Measurements from ENCODE around the gene TNIP1. TPM values are rescaled to one million over a fixed set of nuclear protein-coding genes. Genes with fewer than 3 reads are reported as not detected.

Gene TNIP1
- total and polyA plus RNA-seq, 8 donors, result 45.1 to 136 (median 104) TPM

DNA sequence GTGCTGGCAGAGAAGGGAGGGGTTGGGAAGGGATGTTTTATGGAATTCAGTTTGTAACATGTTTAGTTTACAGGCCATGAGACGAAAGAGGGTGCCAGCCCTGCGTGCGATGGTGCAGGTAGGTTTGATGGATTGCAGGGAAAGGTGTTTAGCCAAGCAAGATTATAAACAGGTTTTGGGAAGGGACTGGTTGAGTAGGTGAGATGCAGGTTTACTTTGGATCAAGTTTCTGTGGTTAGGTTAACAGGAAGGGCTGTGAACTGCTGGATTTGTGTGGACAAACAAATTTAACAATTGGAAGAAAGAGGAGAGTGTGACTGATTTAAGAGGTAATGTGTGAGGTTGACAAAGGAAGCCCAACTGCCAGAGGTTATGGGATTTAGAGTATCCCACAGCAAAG is 93.1 kb downstream of the TNIP1 start:
- intact Hi-C loops (cut with DNase I; ENCODE audit: low total_unique reads), result no loop called here

More for the DNA sequence above, 93.1 kb downstream of the TNIP1 start:
- Histone ChIP-seq H3K36me3 (no peaks in the 10 kb centered on the region), H3K9me3 (peaks cover 0 to 10% (median under 1%) of the 10 kb centered on the region in 4 donors), H3K4me3 (no peak overlapping the region), H3K27ac (no peak overlapping the region), H3K4me1 (no peaks in the 10 kb centered on the region), H3K27me3 (no peaks in the 10 kb centered on the region)
- TF ChIP-seq, protein P1, sequence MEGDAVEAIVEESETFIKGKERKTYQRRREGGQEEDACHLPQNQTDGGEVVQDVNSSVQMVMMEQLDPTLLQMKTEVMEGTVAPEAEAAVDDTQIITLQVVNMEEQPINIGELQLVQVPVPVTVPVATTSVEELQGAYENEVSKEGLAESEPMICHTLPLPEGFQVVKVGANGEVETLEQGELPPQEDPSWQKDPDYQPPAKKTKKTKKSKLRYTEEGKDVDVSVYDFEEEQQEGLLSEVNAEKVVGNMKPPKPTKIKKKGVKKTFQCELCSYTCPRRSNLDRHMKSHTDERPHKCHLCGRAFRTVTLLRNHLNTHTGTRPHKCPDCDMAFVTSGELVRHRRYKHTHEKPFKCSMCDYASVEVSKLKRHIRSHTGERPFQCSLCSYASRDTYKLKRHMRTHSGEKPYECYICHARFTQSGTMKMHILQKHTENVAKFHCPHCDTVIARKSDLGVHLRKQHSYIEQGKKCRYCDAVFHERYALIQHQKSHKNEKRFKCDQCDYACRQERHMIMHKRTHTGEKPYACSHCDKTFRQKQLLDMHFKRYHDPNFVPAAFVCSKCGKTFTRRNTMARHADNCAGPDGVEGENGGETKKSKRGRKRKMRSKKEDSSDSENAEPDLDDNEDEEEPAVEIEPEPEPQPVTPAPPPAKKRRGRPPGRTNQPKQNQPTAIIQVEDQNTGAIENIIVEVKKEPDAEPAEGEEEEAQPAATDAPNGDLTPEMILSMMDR (IDR thresholded peaks at IDR 0.05), result no peak
- no peak for TF ChIP-seq EP300 (IDR thresholded peaks at IDR 0.05)
- no peak for TF ChIP-seq POLR2A (IDR thresholded peaks at IDR 0.05)
- no peak for DNase-seq
- 32 to 44% (median 35%) methylated on average over 3 of the region's 3 CpGs for WGBS, 5 donors

Other genes with a start within 250 kb of the TNIP1 start
- gene IRGM, start 234.5 kb downstream of the TNIP1 start, total RNA-seq, result 1 to 10 TPM in 1 of 5 donors, not detected in 4; 4.7 TPM
- not detected for gene IRGM, start 234.5 kb downstream of the TNIP1 start, polyA plus RNA-seq
- gene ZNF300, start 176.1 kb downstream of the TNIP1 start, total RNA-seq, result 10 to 100 TPM in 2 of 5 donors, 1 to 10 TPM in 2, under 1 TPM in 1; 0.87 to 21.1 (median 8.7) TPM
- 1 to 10 TPM; 1.4 to 9.9 (median 1.5) TPM for gene ZNF300, start 176.1 kb downstream of the TNIP1 start, polyA plus RNA-seq
- gene GPX3, start 60.4 kb downstream of the TNIP1 start, total RNA-seq, result 100 to 1,000 TPM in 4 of 5 donors, 10 to 100 TPM in 1; 70.5 to 828 (median 245) TPM
- gene GPX3, start 60.4 kb downstream of the TNIP1 start, polyA plus RNA-seq, result 100 to 1,000 TPM; 232 to 715 (median 360) TPM
- 100 to 1,000 TPM in 3 of 5 donors, 10 to 100 TPM in 2; 28.4 to 240 (median 133) TPM for gene ANXA6, start 76.7 kb upstream of the TNIP1 start, total RNA-seq
- gene ANXA6, start 76.7 kb upstream of the TNIP1 start, polyA plus RNA-seq, result 100 to 1,000 TPM in 1 of 3 donors, 10 to 100 TPM in 2; 66.0 to 103 (median 73.6) TPM
- 100 to 1,000 TPM in 1 of 5 donors, 10 to 100 TPM in 3, 1 to 10 TPM in 1; 5.5 to 173 (median 36.2) TPM for gene CCDC69, start 143.1 kb upstream of the TNIP1 start, total RNA-seq
- 10 to 100 TPM; 24.9 to 33.4 (median 28.6) TPM for gene CCDC69, start 143.1 kb upstream of the TNIP1 start, polyA plus RNA-seq
- gene GM2A, start 172.2 kb upstream of the TNIP1 start, total RNA-seq, result 10 to 100 TPM in 4 of 5 donors, 1 to 10 TPM in 1; 3.5 to 57.2 (median 21.4) TPM
- 10 to 100 TPM in 1 of 3 donors, 1 to 10 TPM in 2; 3.2 to 27.7 (median 9.2) TPM for gene GM2A, start 172.2 kb upstream of the TNIP1 start, polyA plus RNA-seq
- not detected for gene SLC36A3, start 222.7 kb upstream of the TNIP1 start, total RNA-seq
- not detected for gene SLC36A3, start 222.7 kb upstream of the TNIP1 start, polyA plus RNA-seq

Measured in stomach (tissue), 9 donors.